ENCODE results near the gene NYAP2.

The NYAP2 gene

GRCh38 chr2:225501022-225501421, 101.5 kb downstream of the NYAP2 start:
- no peak for TF ChIP-seq CTCF (IDR thresholded peaks at IDR 0.05; ENCODE audit: low read length, missing control alignments)
- no peak for DNase-seq (ENCODE audit: low read depth)
- H3K4me3 ChIP-seq (replicated peaks; ENCODE audit: low read depth, low read length): no peak overlapping the region

GRCh38 chr2:225502971-225503370, 103.5 kb downstream of the NYAP2 start:
- DNase-seq (ENCODE audit: low read depth): no peak
- TF ChIP-seq CTCF (IDR thresholded peaks at IDR 0.05; ENCODE audit: low read length, missing control alignments): no peak
- no peak overlapping the region for H3K4me3 ChIP-seq (replicated peaks; ENCODE audit: low read depth, low read length)

GRCh38 chr2:225510796-225511195, 111.3 kb downstream of the NYAP2 start:
- no peak for TF ChIP-seq CTCF (IDR thresholded peaks at IDR 0.05; ENCODE audit: low read length, missing control alignments)
- DNase-seq (ENCODE audit: low read depth): no peak
- H3K4me3 ChIP-seq (replicated peaks; ENCODE audit: low read depth, low read length): no peak overlapping the region

- TF ChIP-seq CTCF (IDR thresholded peaks at IDR 0.05; ENCODE audit: low read length, missing control alignments): no peak
- DNase-seq (ENCODE audit: low read depth): no peak
- H3K4me3 ChIP-seq (replicated peaks; ENCODE audit: low read depth, low read length): no peak overlapping the region
These were observed 113.0 kb downstream of the NYAP2 start for GRCh38 chr2:225512469-225512868.

- DNase-seq (ENCODE audit: low read depth): peak; percentile 11
- H3K4me3 ChIP-seq (replicated peaks; ENCODE audit: low read depth, low read length): no peak overlapping the region
- no peak for TF ChIP-seq CTCF (IDR thresholded peaks at IDR 0.05; ENCODE audit: low read length, missing control alignments)
These were observed 113.5 kb downstream of the NYAP2 start for GRCh38 chr2:225512876-225513540.

- no peak overlapping the region for H3K4me3 ChIP-seq (replicated peaks; ENCODE audit: low read depth, low read length)
- no peak for TF ChIP-seq CTCF (IDR thresholded peaks at IDR 0.05; ENCODE audit: low read length, missing control alignments)
- no peak for DNase-seq (ENCODE audit: low read depth)
These were observed 115.5 kb downstream of the NYAP2 start for GRCh38 chr2:225515033-225515432.

- no peak for TF ChIP-seq CTCF (IDR thresholded peaks at IDR 0.05; ENCODE audit: low read length, missing control alignments)
- H3K4me3 ChIP-seq (replicated peaks; ENCODE audit: low read depth, low read length): no peak overlapping the region
- DNase-seq (ENCODE audit: low read depth): no peak
These were observed 127.4 kb downstream of the NYAP2 start for GRCh38 chr2:225526760-225527390.
